Aorta (tissue), 5 donors: ENCODE results near the gene CRYZL1. TPM values are rescaled to one million over a fixed set of nuclear protein-coding genes. Genes with fewer than 3 reads are reported as not detected.

ENCODE experiments used
- ATAC-seq: fragments of 200-7000 bp; cut with Tn5 transposase; one replicate; pipeline ENCODE4 v1.9.1; 2022; ENCODE audit warnings: moderate library complexity; ENCODE audit not compliant: low FRiP score
- DNase-seq, 2 donors: peaks; one replicate each; pipeline ENCODE4 v3.0.0-alpha.2; 2020
- H3K27ac ChIP-seq, 2 donors: one replicate each; pipeline ENCODE4 v1.5.1; 2013; ENCODE audit warnings: low read length in 2 of 2, mild to moderate bottlenecking in 2 of 2, moderate library complexity in 2 of 2, control low read depth in 1 of 2, inconsistent platforms in 1 of 2, low read depth in 1 of 2
- H3K27me3 ChIP-seq, 2 donors: one replicate each; pipeline ENCODE4 v1.6.1; 2013; ENCODE audit warnings: control low read depth in 1 of 2, low read length in 1 of 2, mild to moderate bottlenecking in 1 of 2, moderate library complexity in 1 of 2; ENCODE audit not compliant: insufficient read depth in 2 of 2, control insufficient read depth in 1 of 2
- H3K36me3 ChIP-seq, 2 donors: one replicate each; pipeline ENCODE4 v1.6.1; 2013; ENCODE audit warnings: control low read depth in 1 of 2, low read length in 1 of 2, mild to moderate bottlenecking in 1 of 2; ENCODE audit not compliant: insufficient read depth in 2 of 2, control insufficient read depth in 1 of 2
- H3K4me1 ChIP-seq, 2 donors: one replicate each; pipeline ENCODE4 v1.6.1; 2013; ENCODE audit warnings: low read length in 2 of 2, control low read depth in 1 of 2, mild to moderate bottlenecking in 1 of 2, moderate library complexity in 1 of 2; ENCODE audit not compliant: insufficient read depth in 2 of 2, control insufficient read depth in 1 of 2
- H3K4me3 ChIP-seq, 2 donors: one replicate each; pipeline ENCODE4 v1.5.1; 2013; ENCODE audit warnings: low read length in 2 of 2, control low read depth in 1 of 2, mild to moderate bottlenecking in 1 of 2
- H3K9me3 ChIP-seq: one replicate; pipeline ENCODE4 v1.6.1; 2013; ENCODE audit warnings: mild to moderate bottlenecking, low read length; ENCODE audit not compliant: control insufficient read depth
- WGBS, 2 donors: extraction: QIAGEN DNeasy Blood & Tissue Kit; methylation state at CpG; one replicate each; pipeline ENCODE4 v1.1.7; 2013; 5-methylcytosine and 5-hydroxymethylcytosine counted together
- intact Hi-C, 2 donors: fragments of 100-400 bp; cut with DNase I; formaldehyde crosslinking; loops; one replicate each; pipeline versions ENCODE4 v1.14.2 to v1.15.0; 2022
- polyA plus RNA-seq, 2 donors: library from polyadenylated mRNA; stranded (reverse); fragments of 200-250 nt; gene quantifications; one replicate each; pipeline ENCODE4 v1.2.3, GENCODE V29; 2013
- total RNA-seq, 2 donors: library from RNA; stranded (reverse); fragmentation: NEBNext Ultra II Directional; extraction: Animal tissue kit (Norgen Biotek cat#: 25700); gene quantifications; one replicate each; pipeline ENCODE4 v1.2.1, GENCODE V29; 2021
- donor health status: healthy with polysubstance abuse.
- donor health status: Bipolar disorder and iron deficiency.
- donor health status: DM: no; HTN: no; CAD: no.
- donor health status: DM: no; HTN: no; CAD: no.
- donor health status: DM: yes; HTN: yes; CAD: no.

The CRYZL1 gene
- total and polyA plus RNA-seq, 4 donors, result 49.4 to 65.2 (median 61.5) TPM

- H3K9me3 ChIP-seq, result no peaks in the 10 kb centered on the region
- peaks cover 19 to 28% of the 10 kb centered on the region in 2 donors for H3K36me3 ChIP-seq
- 95 to 96% methylated on average over 19 of the region's 19 CpGs for WGBS, 2 donors
- H3K4me3 ChIP-seq, result no peak overlapping the region
- H3K27me3 ChIP-seq, result no peaks in the 10 kb centered on the region
- ATAC-seq (no peak), DNase-seq (no peak)
- intact Hi-C loops, result no loop called here
- H3K4me1 ChIP-seq, result no peaks in the 10 kb centered on the region
- H3K27ac ChIP-seq, result no peak overlapping the region
Measured at GRCh38 chr21:33557447-33557846, 84.1 kb downstream of the CRYZL1 start.

GRCh38 chr21:33554982-33555344, 86.6 kb downstream of the CRYZL1 start:
- ATAC-seq (no peak), DNase-seq (no peak)
- Histone ChIP-seq H3K27me3 (no peaks in the 10 kb centered on the region), H3K4me3 (no peak overlapping the region), H3K36me3 (peaks cover 30 to 32% of the 10 kb centered on the region in 2 donors), H3K27ac (no peak overlapping the region), H3K9me3 (no peaks in the 10 kb centered on the region), H3K4me1 (no peaks in the 10 kb centered on the region)
- intact Hi-C loops, result no loop called here
- 97% methylated on average over 31 to 32 of the region's 32 CpGs for WGBS, 2 donors

DNA sequence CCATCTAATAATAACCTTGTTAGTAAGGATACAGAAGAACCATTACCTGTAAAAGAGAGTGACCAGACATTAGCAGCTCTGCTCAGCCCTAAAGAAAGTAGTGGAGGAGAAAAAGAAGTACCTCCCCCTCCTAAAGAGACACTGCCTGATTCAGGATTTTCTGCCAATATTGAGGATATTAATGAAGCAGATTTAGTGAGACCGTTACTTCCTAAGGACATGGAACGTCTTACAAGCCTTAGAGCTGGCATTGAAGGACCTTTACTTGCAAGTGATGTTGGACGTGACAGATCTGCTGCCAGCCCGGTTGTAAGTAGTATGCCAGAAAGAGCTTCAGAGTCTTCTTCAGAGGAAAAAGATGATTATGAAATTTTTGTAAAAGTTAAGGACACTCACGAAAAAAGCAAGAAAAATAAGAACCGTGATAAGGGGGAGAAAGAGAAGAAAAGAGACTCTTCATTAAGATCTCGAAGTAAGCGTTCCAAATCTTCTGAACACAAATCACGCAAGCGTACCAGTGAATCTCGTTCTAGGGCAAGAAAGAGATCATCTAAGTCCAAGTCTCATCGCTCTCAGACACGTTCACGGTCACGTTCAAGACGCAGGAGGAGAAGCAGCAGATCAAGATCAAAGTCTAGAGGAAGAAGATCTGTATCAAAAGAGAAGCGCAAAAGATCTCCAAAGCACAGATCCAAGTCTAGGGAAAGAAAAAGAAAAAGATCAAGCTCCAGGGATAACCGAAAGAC, 87.1 kb downstream of the CRYZL1 start:
- Histone ChIP-seq H3K9me3 (no peaks in the 10 kb centered on the region), H3K4me1 (no peaks in the 10 kb centered on the region), H3K27me3 (no peaks in the 10 kb centered on the region), H3K4me3 (no peak overlapping the region), H3K36me3 (peaks cover 24 to 33% of the 10 kb centered on the region in 2 donors), H3K27ac (no peak overlapping the region)
- ATAC-seq, result no peak
- DNase-seq, result no peak
- intact Hi-C loops, result no loop called here
- WGBS, 2 donors, result 93 to 95% methylated on average over 18 of the region's 18 CpGs

- H3K27me3 ChIP-seq, result no peaks in the 10 kb centered on the region
- no peak overlapping the region for H3K4me3 ChIP-seq
- 96 to 97% methylated on average over 12 of the region's 12 CpGs for WGBS, 2 donors
- no peaks in the 10 kb centered on the region for H3K4me1 ChIP-seq
- H3K27ac ChIP-seq, result no peak overlapping the region
- intact Hi-C loops, result no loop called here
- H3K36me3 ChIP-seq, result peaks cover 24 to 33% of the 10 kb centered on the region in 2 donors
- no peaks in the 10 kb centered on the region for H3K9me3 ChIP-seq
- ATAC-seq, result no peak
- no peak for DNase-seq
Measured at GRCh38 chr21:33552999-33553598, 88.4 kb downstream of the CRYZL1 start.

GRCh38 chr21:33552093-33552998, 89.2 kb downstream of the CRYZL1 start:
- peaks cover 24 to 31% of the 10 kb centered on the region in 2 donors for H3K36me3 ChIP-seq
- H3K4me3 ChIP-seq, result no peak overlapping the region
- ATAC-seq, result peak; percentile 32
- no peak for DNase-seq
- WGBS, 2 donors, result 98% methylated on average over 24 of the region's 24 CpGs
- no peaks in the 10 kb centered on the region for H3K4me1 ChIP-seq
- no peak overlapping the region for H3K27ac ChIP-seq
- no peaks in the 10 kb centered on the region for H3K9me3 ChIP-seq
- intact Hi-C loops, result no loop called here
- H3K27me3 ChIP-seq, result no peaks in the 10 kb centered on the region

- WGBS, 2 donors, result 96 to 98% methylated on average over 2 of the region's 2 CpGs
- intact Hi-C loops, result no loop called here
- DNase-seq, result no peak
- Histone ChIP-seq H3K36me3 (peaks cover 24 to 30% of the 10 kb centered on the region in 2 donors), H3K4me1 (no peaks in the 10 kb centered on the region), H3K27ac (no peak overlapping the region), H3K27me3 (no peaks in the 10 kb centered on the region), H3K9me3 (no peaks in the 10 kb centered on the region), H3K4me3 (no peak overlapping the region)
- no peak for ATAC-seq
Measured at GRCh38 chr21:33551664-33552063, 89.9 kb downstream of the CRYZL1 start.

GRCh38 chr21:33550772-33551660, 90.5 kb downstream of the CRYZL1 start:
- Histone ChIP-seq H3K4me1 (no peaks in the 10 kb centered on the region), H3K36me3 (peaks cover 24 to 30% of the 10 kb centered on the region in 2 donors), H3K27me3 (no peaks in the 10 kb centered on the region), H3K9me3 (no peaks in the 10 kb centered on the region), H3K27ac (no peak overlapping the region), H3K4me3 (no peak overlapping the region)
- WGBS, 2 donors, result 98 to 99% methylated on average over 23 of the region's 23 CpGs
- intact Hi-C loops, result no loop called here
- ATAC-seq, result no peak
- no peak for DNase-seq
